Ishikawa (cell line): Measurements from ENCODE around the gene NCKAP1.

Source experiments
- CEBPB ChIP-seq: IDR thresholded peaks from 2 replicates; pipeline ENCODE4 v1.6.1; 2012
- CREB1 ChIP-seq: IDR thresholded peaks from 2 replicates; pipeline ENCODE4 v1.6.1; 2012; ENCODE audit warnings: low read depth
- EGR1 ChIP-seq: IDR thresholded peaks from 2 replicates; pipeline ENCODE4 v1.6.1; 2012
- EP300 ChIP-seq: IDR thresholded peaks from 2 replicates; pipeline ENCODE4 v1.6.1; 2012; ENCODE audit warnings: borderline replicate concordance
- NFIC ChIP-seq: IDR thresholded peaks from 2 replicates; pipeline ENCODE4 v1.6.1; 2012
- RAD21 ChIP-seq: IDR thresholded peaks from 2 replicates; pipeline ENCODE4 v1.6.1; 2012; ENCODE audit warnings: low read depth
- TAF1 ChIP-seq: IDR thresholded peaks from 2 replicates; pipeline ENCODE4 v1.6.1; 2012; ENCODE audit warnings: low read depth, mild to moderate bottlenecking
- TCF12 ChIP-seq: IDR thresholded peaks from 2 replicates; pipeline ENCODE4 v1.6.1; 2012; ENCODE audit warnings: low read depth
- TEAD4 ChIP-seq: IDR thresholded peaks from 2 replicates; pipeline ENCODE4 v1.6.1; 2012
- YY1 ChIP-seq: IDR thresholded peaks from 2 replicates; pipeline ENCODE4 v1.6.1; 2012; ENCODE audit warnings: low read depth
- ZBTB7A ChIP-seq: IDR thresholded peaks from 2 replicates; pipeline ENCODE4 v1.6.1; 2012; ENCODE audit warnings: low read depth
- TF ChIP-seq, protein P1 (sequence below): IDR thresholded peaks from 2 replicates; pipeline ENCODE4 v1.6.1; 2012
- TF ChIP-seq, protein P2 (sequence below): IDR thresholded peaks from 2 replicates; pipeline ENCODE4 v1.6.1; 2012; ENCODE audit warnings: low read depth, mild to moderate bottlenecking
- TF ChIP-seq, protein P3 (sequence below): IDR thresholded peaks from 2 replicates; pipeline ENCODE4 v1.6.1; 2012

DNA sequence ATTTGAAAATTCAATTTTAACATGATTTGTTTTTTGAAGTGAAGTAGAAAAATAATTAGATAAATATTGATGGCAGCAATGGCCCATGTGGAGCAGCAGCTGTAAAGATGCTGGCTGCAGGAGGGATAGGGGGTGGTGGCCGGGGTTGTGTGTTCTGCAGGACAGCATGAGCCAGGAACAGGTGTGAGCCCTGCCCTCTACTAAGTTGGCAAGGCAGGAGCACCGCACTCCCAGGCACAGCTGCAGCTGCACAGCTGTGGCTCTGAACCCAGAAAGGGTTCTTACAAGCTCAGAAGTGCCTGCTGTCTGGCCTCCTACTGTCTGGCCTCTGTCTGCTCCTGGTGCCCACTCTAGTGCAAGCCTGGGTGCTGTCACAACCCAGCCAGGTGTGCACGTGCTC is 30.3 kb upstream of the NCKAP1 start:
- TF ChIP-seq TEAD4 (no peak), EP300 (no peak), EGR1 (no peak), RAD21 (no peak), TAF1 (no peak), CEBPB (no peak), TCF12 (no peak), ZBTB7A (no peak), CREB1 (no peak), YY1 (no peak), NFIC (no peak)
- TF ChIP-seq, protein P1, sequence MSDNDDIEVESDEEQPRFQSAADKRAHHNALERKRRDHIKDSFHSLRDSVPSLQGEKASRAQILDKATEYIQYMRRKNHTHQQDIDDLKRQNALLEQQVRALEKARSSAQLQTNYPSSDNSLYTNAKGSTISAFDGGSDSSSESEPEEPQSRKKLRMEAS: no peak
- TF ChIP-seq, protein P2, sequence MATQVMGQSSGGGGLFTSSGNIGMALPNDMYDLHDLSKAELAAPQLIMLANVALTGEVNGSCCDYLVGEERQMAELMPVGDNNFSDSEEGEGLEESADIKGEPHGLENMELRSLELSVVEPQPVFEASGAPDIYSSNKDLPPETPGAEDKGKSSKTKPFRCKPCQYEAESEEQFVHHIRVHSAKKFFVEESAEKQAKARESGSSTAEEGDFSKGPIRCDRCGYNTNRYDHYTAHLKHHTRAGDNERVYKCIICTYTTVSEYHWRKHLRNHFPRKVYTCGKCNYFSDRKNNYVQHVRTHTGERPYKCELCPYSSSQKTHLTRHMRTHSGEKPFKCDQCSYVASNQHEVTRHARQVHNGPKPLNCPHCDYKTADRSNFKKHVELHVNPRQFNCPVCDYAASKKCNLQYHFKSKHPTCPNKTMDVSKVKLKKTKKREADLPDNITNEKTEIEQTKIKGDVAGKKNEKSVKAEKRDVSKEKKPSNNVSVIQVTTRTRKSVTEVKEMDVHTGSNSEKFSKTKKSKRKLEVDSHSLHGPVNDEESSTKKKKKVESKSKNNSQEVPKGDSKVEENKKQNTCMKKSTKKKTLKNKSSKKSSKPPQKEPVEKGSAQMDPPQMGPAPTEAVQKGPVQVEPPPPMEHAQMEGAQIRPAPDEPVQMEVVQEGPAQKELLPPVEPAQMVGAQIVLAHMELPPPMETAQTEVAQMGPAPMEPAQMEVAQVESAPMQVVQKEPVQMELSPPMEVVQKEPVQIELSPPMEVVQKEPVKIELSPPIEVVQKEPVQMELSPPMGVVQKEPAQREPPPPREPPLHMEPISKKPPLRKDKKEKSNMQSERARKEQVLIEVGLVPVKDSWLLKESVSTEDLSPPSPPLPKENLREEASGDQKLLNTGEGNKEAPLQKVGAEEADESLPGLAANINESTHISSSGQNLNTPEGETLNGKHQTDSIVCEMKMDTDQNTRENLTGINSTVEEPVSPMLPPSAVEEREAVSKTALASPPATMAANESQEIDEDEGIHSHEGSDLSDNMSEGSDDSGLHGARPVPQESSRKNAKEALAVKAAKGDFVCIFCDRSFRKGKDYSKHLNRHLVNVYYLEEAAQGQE: no peak
- TF ChIP-seq, protein P3, sequence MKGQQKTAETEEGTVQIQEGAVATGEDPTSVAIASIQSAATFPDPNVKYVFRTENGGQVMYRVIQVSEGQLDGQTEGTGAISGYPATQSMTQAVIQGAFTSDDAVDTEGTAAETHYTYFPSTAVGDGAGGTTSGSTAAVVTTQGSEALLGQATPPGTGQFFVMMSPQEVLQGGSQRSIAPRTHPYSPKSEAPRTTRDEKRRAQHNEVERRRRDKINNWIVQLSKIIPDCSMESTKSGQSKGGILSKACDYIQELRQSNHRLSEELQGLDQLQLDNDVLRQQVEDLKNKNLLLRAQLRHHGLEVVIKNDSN: no peak
